ENCODE measurements around the gene PLCH2.

DNA sequence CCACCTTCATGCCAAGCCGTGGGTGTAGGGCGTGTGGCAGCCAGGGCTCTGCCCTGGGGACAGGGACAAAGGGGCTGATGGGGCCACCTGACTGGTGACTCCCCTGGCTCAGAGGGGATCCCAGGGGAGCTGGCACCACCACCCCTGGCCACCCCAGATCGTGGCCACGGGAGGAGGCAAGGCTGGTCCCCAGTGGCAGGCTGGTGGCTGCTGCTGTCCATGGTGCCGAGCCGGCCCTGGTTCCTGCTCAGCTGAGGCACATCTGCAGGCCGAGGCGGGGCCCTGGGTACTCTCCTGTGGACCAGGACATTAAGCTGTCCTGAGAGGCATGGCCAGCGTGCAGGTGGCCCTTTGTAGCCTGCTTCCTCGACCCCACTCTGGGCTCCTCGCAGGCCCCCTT, 6.5 kb downstream of the PLCH2 start:
- TF ChIP-seq, protein P1, sequence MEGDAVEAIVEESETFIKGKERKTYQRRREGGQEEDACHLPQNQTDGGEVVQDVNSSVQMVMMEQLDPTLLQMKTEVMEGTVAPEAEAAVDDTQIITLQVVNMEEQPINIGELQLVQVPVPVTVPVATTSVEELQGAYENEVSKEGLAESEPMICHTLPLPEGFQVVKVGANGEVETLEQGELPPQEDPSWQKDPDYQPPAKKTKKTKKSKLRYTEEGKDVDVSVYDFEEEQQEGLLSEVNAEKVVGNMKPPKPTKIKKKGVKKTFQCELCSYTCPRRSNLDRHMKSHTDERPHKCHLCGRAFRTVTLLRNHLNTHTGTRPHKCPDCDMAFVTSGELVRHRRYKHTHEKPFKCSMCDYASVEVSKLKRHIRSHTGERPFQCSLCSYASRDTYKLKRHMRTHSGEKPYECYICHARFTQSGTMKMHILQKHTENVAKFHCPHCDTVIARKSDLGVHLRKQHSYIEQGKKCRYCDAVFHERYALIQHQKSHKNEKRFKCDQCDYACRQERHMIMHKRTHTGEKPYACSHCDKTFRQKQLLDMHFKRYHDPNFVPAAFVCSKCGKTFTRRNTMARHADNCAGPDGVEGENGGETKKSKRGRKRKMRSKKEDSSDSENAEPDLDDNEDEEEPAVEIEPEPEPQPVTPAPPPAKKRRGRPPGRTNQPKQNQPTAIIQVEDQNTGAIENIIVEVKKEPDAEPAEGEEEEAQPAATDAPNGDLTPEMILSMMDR (IDR thresholded peaks at IDR 0.05): no peak
- no peak for TF ChIP-seq POLR2A (IDR thresholded peaks at IDR 0.05)

Data from right lobe of liver (tissue), 4 donors.